K562 (cell line): ENCODE results near the gene SLC7A9. TPM values are rescaled to one million over a fixed set of nuclear protein-coding genes. Genes with fewer than 3 reads are reported as not detected.

ENCODE experiments used
- ATAC-seq: fragments of 200-7000 bp; cut with Tn5 transposase; 3 replicates; pipeline ENCODE4 v1.9.1; 2020; ENCODE audit warnings: moderate library complexity
- BruUV-seq: library from RNA; stranded (reverse); fragments of 400-500 nt; replicated peaks from 2 replicates; lab custom pipeline; 2021; lab: Mats Ljungman, UMichigan
- CTCF ChIA-PET: fragments of 300-600 bp; formaldehyde crosslinking; extraction: SDS; loops from one replicate; lab custom pipeline; 2021; ENCODE audit warnings: low intra/inter-chr PET ratio; lab: Yijun Ruan, JAX
- POLR2A ChIA-PET: fragments of 300-600, 350-650 bp; sonication (Branson Sonifier 250); formaldehyde crosslinking; extraction: SDS; loops from one replicate; lab custom pipeline; 2021; ENCODE audit warnings: antibody characterized with exemption, inconsistent platforms; lab: Yijun Ruan, JAX
- DNase-seq, 4 experiments: peaks; one replicate each; pipeline versions ENCODE4 v3.0.0 to v3.0.0-alpha.2; 2011 to 2018; ENCODE audit warnings: low spot score in 3 of 4, mixed read lengths in 3 of 4; ENCODE audit errors: extremely low read depth in 1 of 4
- FAIRE-seq: peaks from 2 replicates; lab custom pipeline; 2011; peaks lifted over from hg19 to GRCh38; lab: Jason Lieb, UNC
- H2AFZ ChIP-seq: 2 replicates; pipeline ENCODE4 v1.6.0; 2011; ENCODE audit warnings: low read depth, low read length, control low read depth, inconsistent platforms
- H3K27ac ChIP-seq: fragments of 200-600 bp; 3 replicates; pipeline ENCODE4 v1.8.0; 2011; ENCODE audit warnings: low read depth, mild to moderate bottlenecking, control low read depth, inconsistent platforms, low read length, moderate library complexity, mixed read lengths; ENCODE audit errors: extremely low read depth
- H3K27me3 ChIP-seq, 2 experiments: fragments of 300-600 bp in 1 of 2; 2 replicates in 1 of 2; 3 replicates in 1 of 2; pipeline versions ENCODE4 v1.6.0 to v1.8.0; 2011; ENCODE audit warnings: inconsistent platforms in 2 of 2, low read length in 2 of 2, mild to moderate bottlenecking in 1 of 2, mixed read lengths in 1 of 2, moderate library complexity in 1 of 2; ENCODE audit not compliant: control insufficient read depth in 2 of 2, insufficient read depth in 2 of 2
- H3K36me3 ChIP-seq: fragments of 300-600 bp; 3 replicates; pipeline ENCODE4 v1.8.0; 2011; ENCODE audit warnings: mild to moderate bottlenecking, low read length, inconsistent platforms; ENCODE audit not compliant: control insufficient read depth, insufficient read depth
- H3K4me1 ChIP-seq, 2 experiments: fragments of 200-600 bp in 1 of 2; replicated peaks in 1 of 2; 2 replicates in 1 of 2; 3 replicates in 1 of 2; pipeline versions ENCODE4 v1.5.1 to v1.8.0; 2011; ENCODE audit warnings: inconsistent platforms in 2 of 2, low read length in 2 of 2, mild to moderate bottlenecking in 1 of 2, mixed read lengths in 1 of 2, moderate library complexity in 1 of 2; ENCODE audit not compliant: control insufficient read depth in 2 of 2, insufficient read depth in 2 of 2
- H3K4me2 ChIP-seq: 2 replicates; pipeline ENCODE4 v1.6.1; 2011; ENCODE audit warnings: low read length, control low read depth, inconsistent platforms, mixed read lengths; ENCODE audit not compliant: insufficient read depth
- H3K4me3 ChIP-seq: fragments of 200-600 bp; sonication (generic), shearing (Covaris generic); 2 replicates; pipeline ENCODE4 v1.5.1; 2016; ENCODE audit warnings: control low read depth, inconsistent platforms
- H3K79me2 ChIP-seq: fragments of 200-600 bp; 3 replicates; pipeline ENCODE4 v1.8.0; 2011; ENCODE audit warnings: low read length, inconsistent platforms; ENCODE audit not compliant: control insufficient read depth, insufficient read depth
- H3K9ac ChIP-seq, 2 experiments: 2 replicates each; pipeline versions ENCODE4 v1.6.0 to v1.6.1; 2011; ENCODE audit warnings: low read depth in 2 of 2, low read length in 2 of 2, control low read depth in 1 of 2, inconsistent platforms in 1 of 2, mild to moderate bottlenecking in 1 of 2, mixed read lengths in 1 of 2; ENCODE audit not compliant: insufficient read depth in 1 of 2
- H3K9me1 ChIP-seq: one replicate; pipeline ENCODE4 v1.6.0; 2011; ENCODE audit warnings: inconsistent platforms, mild to moderate bottlenecking, low read length, moderate library complexity; ENCODE audit not compliant: control insufficient read depth, insufficient read depth
- H3K9me3 ChIP-seq: replicated peaks from 2 replicates; pipeline ENCODE4 v1.5.1; 2011; ENCODE audit warnings: low read depth, low read length, inconsistent platforms; ENCODE audit not compliant: control insufficient read depth, insufficient read depth
- H4K20me1 ChIP-seq: replicated peaks from 2 replicates; pipeline ENCODE4 v1.6.1; 2011; ENCODE audit warnings: low read length, inconsistent platforms, mixed read lengths; ENCODE audit not compliant: control insufficient read depth, insufficient read depth
- AFF1 ChIP-seq, 2 experiments: fragments of 450-650 bp; IDR thresholded peaks; 2 replicates each; pipeline ENCODE4 v1.6.1; 2018; ENCODE audit warnings: mild to moderate bottlenecking in 2 of 2, low read depth in 1 of 2; ENCODE audit not compliant: partially characterized antibody in 2 of 2
- ERF ChIP-seq: fragments of 450-650 bp; formaldehyde crosslinking; IDR thresholded peaks from 2 replicates; pipeline ENCODE4 v1.4.0; 2020; ENCODE audit warnings: mild to moderate bottlenecking, mixed read lengths
- FOXO4 ChIP-seq: fragments of 450-650 bp; formaldehyde crosslinking; IDR thresholded peaks from 2 replicates; pipeline ENCODE4 v1.4.0; 2020; ENCODE audit warnings: mild to moderate bottlenecking, moderate library complexity
- HNRNPL ChIP-seq: fragments of 200-400 bp; formaldehyde crosslinking; IDR thresholded peaks from 2 replicates; pipeline ENCODE4 v1.6.1; 2017; ENCODE audit warnings: low read depth, mild to moderate bottlenecking, low read length
- ID3 ChIP-seq, 2 experiments: fragments of 250-450 bp in 1 of 2; fragments of 450-650 bp in 1 of 2; sonication (Bioruptor Pico) in 1 of 2; IDR thresholded peaks; 2 replicates each; pipeline versions ENCODE4 v1.6.1 to v1.8.0; 2016 to 2021; ENCODE audit warnings: mild to moderate bottlenecking in 2 of 2, moderate library complexity in 2 of 2, missing compliant biosample characterization in 1 of 2, missing genetic modification characterization in 1 of 2
- MIER1 ChIP-seq: fragments of 450-650 bp; IDR thresholded peaks from 2 replicates; pipeline ENCODE4 v1.6.1; 2016; ENCODE audit warnings: antibody characterized with exemption, mild to moderate bottlenecking, low read depth
- MLLT1 ChIP-seq, 2 experiments: fragments of 450-650 bp; IDR thresholded peaks; 2 replicates each; pipeline ENCODE4 v1.6.1; 2016
- MLX ChIP-seq, 2 experiments: fragments of 450-650 bp in 1 of 2; sonication (generic) in 1 of 2; formaldehyde crosslinking; conservative IDR thresholded peaks; 2 replicates each; pipeline versions ENCODE4 v1.4.0 to v1.8.1; 2020 to 2022; ENCODE audit warnings: mild to moderate bottlenecking in 1 of 2, missing genetic modification reagents in 1 of 2
- PHF20 ChIP-seq: fragments of 450-650 bp; IDR thresholded peaks from 2 replicates; pipeline ENCODE4 v1.6.1; 2018; ENCODE audit not compliant: partially characterized antibody
- SRSF7 ChIP-seq: fragments of 200-400 bp; formaldehyde crosslinking; optimal IDR thresholded peaks from 2 replicates; pipeline ENCODE3; 2017; ENCODE audit warnings: mild to moderate bottlenecking, low read depth, low read length
- WGBS: fragments of 100-300 bp; shearing (Covaris generic); methylation state at CpG from one replicate; pipeline ENCODE4 v1.1.6; 2016; ENCODE audit warnings: low coverage, mixed read lengths; ENCODE audit not compliant: insufficient coverage; ENCODE audit errors: missing lambda C conversion rate; 5-methylcytosine and 5-hydroxymethylcytosine counted together
- in situ Hi-C: fragments of 300-500 bp; cut with MboI; formaldehyde crosslinking; loops from 4 replicates; pipeline ENCODE4 v1.15.0; 2018; ENCODE audit warnings: inconsistent platforms, mixed read lengths
- intact Hi-C: fragments of 100-400 bp; cut with micrococcal nuclease; formaldehyde crosslinking; loops from 2 replicates; pipeline ENCODE4 v1.14.2; 2022
- polyA plus RNA-seq, 8 experiments: library from polyadenylated mRNA; depleted of rRNA in 4 of 8; stranded (reverse) in 5 of 8; unstranded in 3 of 8; fragments of >200 nt; fragmentation: Nextera tagmentation in 2 of 8; fragmentation: Illumina TruSeq in 1 of 8; extraction: Ambion mirVana in 2 of 8; extraction: Trizol in 1 of 8; gene quantifications; 2 replicates each; pipeline versions ENCODE4 v1.2.1 to v1.2.3, GENCODE V29; 2011 to 2014; ENCODE audit warnings: inconsistent platforms in 1 of 8, missing spikeins in 1 of 8
- total RNA-seq, 7 experiments: library from RNA; depleted of rRNA in 6 of 7; stranded (reverse); fragments of >200 nt in 6 of 7; fragmentation: Illumina TruSeq in 2 of 7; extraction: Trizol in 2 of 7; gene quantifications; 2 replicates each; pipeline versions ENCODE4 v1.2.1 to v1.2.3, GENCODE V29; 2011 to 2021; ENCODE audit warnings: low replicate concordance in 1 of 7

SLC7A9 gene
- total and polyA plus RNA-seq, 9 of the 15 experiments (the other 6 are each of a cell fraction or from before 2014, with no cell fraction given) = not detected

- no peak for TF ChIP-seq AFF1 (IDR thresholded peaks at IDR 0.05; ENCODE audit: low read depth in 1 of 2, partially characterized antibody in 2 of 2)
- TF ChIP-seq, all 486 proteins: peak for 0
These were observed 9.4 kb upstream of the SLC7A9 start (continued) for GRCh38 chr19:32878988-32879387.

GRCh38 chr19:32877977-32878745, 8.6 kb upstream of the SLC7A9 start:
- Histone ChIP-seq H3K4me2 (no peak overlapping the region), H3K9me1 (no peaks in the 10 kb centered on the region), H3K9me3 (no peaks in the 10 kb centered on the region), H4K20me1 (no peaks in the 10 kb centered on the region), H3K4me3 (no peak overlapping the region), H3K79me2 (no peaks in the 10 kb centered on the region), H3K9ac (no peak overlapping the region), H3K27ac (no peak overlapping the region), H3K4me1 (peaks cover 0 to 4% of the 10 kb centered on the region in 2 experiments; a peak in 2 of 5 replicates), H3K36me3 (no peaks in the 10 kb centered on the region), H2AFZ (no peak overlapping the region), H3K27me3 (peaks cover 11 to 55% of the 10 kb centered on the region in 2 experiments; a peak in 4 of 5 replicates)
- in situ Hi-C loops (no loop called here), intact Hi-C loops (no loop called here)
- BruUV-seq = no TSS peak
- ATAC-seq (no peak), DNase-seq (no peak), FAIRE-seq (no peak)
- CTCF ChIA-PET = no interaction called here
- POLR2A ChIA-PET = no interaction called here
- WGBS = 19% methylated on average over 14 of the region's 14 CpGs
- TF ChIP-seq HNRNPL (no peak), SRSF7 (no peak), MLLT1 (IDR thresholded peaks at IDR 0.05) (no peak), FOXO4 (CRISPR knock-in tag) (no peak), ERF (CRISPR knock-in tag) (no peak), ID3 (CRISPR knock-in tag; IDR thresholded peaks at IDR 0.05) (no peak), ID3 (tag; IDR thresholded peaks at IDR 0.05) (no peak), MLX (CRISPR knock-in tag; conservative IDR thresholded peaks at IDR 0.05) (no peak), MIER1 (no peak), PHF20 (no peak)
